HepG2 (cell line): ENCODE measurements around the gene LOXL3. TPM values are rescaled to one million over a fixed set of nuclear protein-coding genes. Genes with fewer than 3 reads are reported as not detected.

Experiments used
- ASH2L ChIP-seq: fragments of 300-600, 200-600 bp; sonication (generic); IDR thresholded peaks from 2 replicates; pipeline ENCODE4 v1.7.0; 2017; ENCODE audit warnings: low read depth, mild to moderate bottlenecking, moderate library complexity, mixed read lengths, low read length; ENCODE audit not compliant: insufficient read length
- ATRX ChIP-seq: sonication (generic); formaldehyde crosslinking; IDR thresholded peaks from 2 replicates; pipeline ENCODE4 v1.4.0; 2020; ENCODE audit warnings: missing genetic modification reagents, borderline replicate concordance
- EZH2 ChIP-seq: conservative IDR thresholded peaks from 2 replicates; pipeline ENCODE4 v1.6.1; 2012; ENCODE audit warnings: mild to moderate bottlenecking, low read depth, low read length, moderate library complexity
- FOXK1 ChIP-seq: sonication (generic); formaldehyde crosslinking; IDR thresholded peaks from 2 replicates; pipeline ENCODE4 v1.4.0; 2020; ENCODE audit warnings: low read depth, missing genetic modification reagents, borderline replicate concordance
- GLI4 ChIP-seq: sonication (generic); formaldehyde crosslinking; IDR thresholded peaks from 2 replicates; pipeline ENCODE4 v1.5.1; 2020; ENCODE audit warnings: missing genetic modification reagents, mild to moderate bottlenecking, moderate library complexity, borderline replicate concordance
- GTF3A ChIP-seq: sonication (generic); formaldehyde crosslinking; conservative IDR thresholded peaks from 2 replicates; pipeline ENCODE4 v1.4.0; 2020; ENCODE audit warnings: mild to moderate bottlenecking, missing genetic modification reagents
- HHEX ChIP-seq: IDR thresholded peaks from 2 replicates; pipeline ENCODE4 v1.6.1; 2016; ENCODE audit warnings: control low read depth
- HNRNPL ChIP-seq: fragments of 200-400 bp; formaldehyde crosslinking; IDR thresholded peaks from 2 replicates; pipeline ENCODE4 v1.6.1; 2017; ENCODE audit warnings: mild to moderate bottlenecking, low read depth, low read length
- IKZF4 ChIP-seq: sonication (generic); formaldehyde crosslinking; IDR thresholded peaks from 2 replicates; pipeline ENCODE4 v1.5.1; 2020; ENCODE audit warnings: borderline replicate concordance, mild to moderate bottlenecking, low read depth, missing genetic modification reagents; ENCODE audit errors: not compliant biosample characterization
- KDM6A ChIP-seq: IDR thresholded peaks from 2 replicates; pipeline ENCODE4 v1.6.1; 2016; ENCODE audit warnings: low read depth
- NFYB ChIP-seq: sonication (generic); formaldehyde crosslinking; IDR thresholded peaks from 2 replicates; pipeline ENCODE4 v1.4.0; 2020; ENCODE audit warnings: missing genetic modification reagents
- PHF5A ChIP-seq: IDR thresholded peaks from one replicate; pipeline ENCODE4 v1.6.1; 2018; ENCODE audit warnings: low read depth, missing genetic modification reagents; ENCODE audit not compliant: unreplicated experiment
- RXRA ChIP-seq: sonication (generic); formaldehyde crosslinking; IDR thresholded peaks from 2 replicates; pipeline ENCODE4 v1.5.1; 2020; ENCODE audit warnings: missing genetic modification reagents
- SIX4 ChIP-seq: sonication (generic); formaldehyde crosslinking; IDR thresholded peaks from 2 replicates; pipeline ENCODE4 v1.4.0; 2020; ENCODE audit warnings: missing genetic modification reagents
- SNAPC2 ChIP-seq: sonication (generic); formaldehyde crosslinking; IDR thresholded peaks from 2 replicates; pipeline ENCODE4 v1.8.1; 2022; ENCODE audit warnings: mild to moderate bottlenecking, missing genetic modification reagents
- TBP ChIP-seq: sonication (generic); formaldehyde crosslinking; IDR thresholded peaks from 2 replicates; pipeline ENCODE4 v1.5.0; 2020; ENCODE audit warnings: missing genetic modification reagents
- ZFP82 ChIP-seq: sonication (generic); formaldehyde crosslinking; IDR thresholded peaks from 2 replicates; pipeline ENCODE4 v1.5.1; 2020; ENCODE audit warnings: mild to moderate bottlenecking, missing genetic modification reagents, borderline replicate concordance
- ZNF101 ChIP-seq: sonication (generic); formaldehyde crosslinking; IDR thresholded peaks from 2 replicates; pipeline ENCODE4 v1.4.0; 2020; ENCODE audit warnings: mild to moderate bottlenecking, low read depth, missing genetic modification reagents, borderline replicate concordance
- ZNF263 ChIP-seq: sonication (generic); formaldehyde crosslinking; IDR thresholded peaks from 2 replicates; pipeline ENCODE4 v1.4.0; 2020; ENCODE audit warnings: missing genetic modification reagents
- ZNF496 ChIP-seq: sonication (generic); formaldehyde crosslinking; IDR thresholded peaks from 2 replicates; pipeline ENCODE4 v1.8.1; 2023; ENCODE audit warnings: mild to moderate bottlenecking, moderate library complexity, missing genetic modification reagents; ENCODE audit not compliant: insufficient replicate concordance
- ZNF782 ChIP-seq: sonication (generic); formaldehyde crosslinking; IDR thresholded peaks from 2 replicates; pipeline ENCODE4 v1.4.0; 2020; ENCODE audit warnings: missing genetic modification reagents, mild to moderate bottlenecking, borderline replicate concordance
- polyA plus RNA-seq, 8 experiments: library from polyadenylated mRNA; depleted of rRNA in 3 of 8; stranded (reverse) in 7 of 8; unstranded in 1 of 8; fragments of >200 nt; fragmentation: Illumina TruSeq in 4 of 8; extraction: Trizol in 4 of 8; gene quantifications; 2 replicates each; pipeline versions ENCODE4 v1.2.1 to v1.2.3, GENCODE V29; 2011 to 2016; ENCODE audit warnings: low read depth in 4 of 8, missing spikeins in 1 of 8, mixed read lengths in 1 of 8; ENCODE audit not compliant: insufficient read depth in 1 of 8
- total RNA-seq, 5 experiments: library from RNA; depleted of rRNA; stranded (reverse); fragments of >200 nt; fragmentation: Illumina TruSeq; extraction: Trizol; gene quantifications; 2 replicates each; pipeline ENCODE4 v1.2.3, GENCODE V29; 2016; ENCODE audit warnings: low read depth in 1 of 5
- TF ChIP-seq, protein P1 (sequence below): sonication (generic); formaldehyde crosslinking; IDR thresholded peaks from 2 replicates; pipeline ENCODE4 v1.5.0; 2020; ENCODE audit warnings: mild to moderate bottlenecking, missing genetic modification reagents
- TF ChIP-seq, protein P2 (sequence below): sonication (generic); formaldehyde crosslinking; IDR thresholded peaks from 2 replicates; pipeline ENCODE4 v1.8.0; 2022; ENCODE audit warnings: missing genetic modification reagents, low read depth, mild to moderate bottlenecking, borderline replicate concordance
- TF ChIP-seq, protein P3 (sequence below): IDR thresholded peaks from 2 replicates; pipeline ENCODE4 v1.6.1; 2016; ENCODE audit warnings: missing compliant biosample characterization, missing genetic modification reagents, borderline replicate concordance

LOXL3 gene
- total and polyA plus RNA-seq, 2 of the 13 experiments (the other 11 are each of a cell fraction or from before 2014, with no cell fraction given) = 0.55 to 6.5 TPM

DNA sequence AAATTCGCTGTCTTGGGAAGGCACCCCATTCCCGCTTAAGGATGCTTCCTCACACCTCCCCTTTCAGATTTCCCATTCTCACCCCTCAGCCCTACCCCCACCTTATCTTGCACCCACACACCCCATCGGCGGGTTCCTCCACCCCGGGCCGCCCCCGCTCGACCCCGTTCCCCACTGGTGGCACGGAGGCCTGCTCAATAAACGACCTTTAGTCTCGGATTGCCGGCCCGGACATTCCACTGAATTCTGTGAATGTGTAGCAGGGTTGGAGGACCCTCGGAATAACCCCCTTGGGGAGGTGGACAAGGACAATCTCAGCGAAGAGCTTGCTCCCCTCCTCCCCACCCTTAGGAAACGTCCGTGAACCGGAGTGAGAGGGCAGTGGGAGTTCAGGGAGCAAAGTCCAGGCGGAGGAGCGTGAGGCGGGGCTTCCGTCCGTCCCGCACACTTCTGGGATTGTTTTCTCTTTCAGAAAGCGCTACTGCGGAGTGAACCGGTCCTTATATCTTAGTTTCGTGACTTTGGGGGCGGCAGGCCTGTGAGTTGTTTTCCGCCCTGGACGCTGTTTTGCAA is 51.5 kb downstream of the LOXL3 start (continued):
- TF ChIP-seq KDM6A (CRISPR knock-in tag) = peak; percentile 89; the same call in 1 of the 2 replicates
- TF ChIP-seq ZNF496 (CRISPR knock-in tag) = no peak
- no peak for TF ChIP-seq TBP
- no peak for TF ChIP-seq HHEX
- TF ChIP-seq, protein P1, sequence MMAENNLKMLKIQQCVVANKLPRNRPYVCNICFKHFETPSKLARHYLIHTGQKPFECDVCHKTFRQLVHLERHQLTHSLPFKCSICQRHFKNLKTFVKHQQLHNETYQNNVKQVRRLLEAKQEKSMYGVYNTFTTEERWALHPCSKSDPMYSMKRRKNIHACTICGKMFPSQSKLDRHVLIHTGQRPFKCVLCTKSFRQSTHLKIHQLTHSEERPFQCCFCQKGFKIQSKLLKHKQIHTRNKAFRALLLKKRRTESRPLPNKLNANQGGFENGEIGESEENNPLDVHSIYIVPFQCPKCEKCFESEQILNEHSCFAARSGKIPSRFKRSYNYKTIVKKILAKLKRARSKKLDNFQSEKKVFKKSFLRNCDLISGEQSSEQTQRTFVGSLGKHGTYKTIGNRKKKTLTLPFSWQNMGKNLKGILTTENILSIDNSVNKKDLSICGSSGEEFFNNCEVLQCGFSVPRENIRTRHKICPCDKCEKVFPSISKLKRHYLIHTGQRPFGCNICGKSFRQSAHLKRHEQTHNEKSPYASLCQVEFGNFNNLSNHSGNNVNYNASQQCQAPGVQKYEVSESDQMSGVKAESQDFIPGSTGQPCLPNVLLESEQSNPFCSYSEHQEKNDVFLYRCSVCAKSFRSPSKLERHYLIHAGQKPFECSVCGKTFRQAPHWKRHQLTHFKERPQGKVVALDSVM (CRISPR knock-in tag) = no peak
- TF ChIP-seq GTF3A (CRISPR knock-in tag) = no peak
- TF ChIP-seq, protein P2, sequence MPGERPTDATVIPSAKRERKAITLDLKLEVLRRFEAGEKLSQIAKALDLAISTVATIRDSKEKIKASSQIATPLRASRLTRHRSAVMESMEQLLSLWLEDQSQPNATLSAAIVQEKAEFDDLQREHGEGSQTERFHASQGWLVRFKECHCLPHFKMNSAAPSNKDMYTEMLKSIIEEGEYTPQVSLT = no peak
- no peak; the same call in 1 of the 2 replicates for TF ChIP-seq FOXK1
- peak; percentile 100 for TF ChIP-seq RXRA (CRISPR knock-in tag)
- TF ChIP-seq IKZF4 (CRISPR knock-in tag) = peak; percentile 45
- TF ChIP-seq ZNF101 (CRISPR knock-in tag) = no peak
- no peak for TF ChIP-seq NFYB (CRISPR knock-in tag)
- TF ChIP-seq SIX4 = no peak; the same call in none of the 2 replicates
- no peak for TF ChIP-seq SNAPC2 (CRISPR knock-in tag)
- peak; percentile 94 for TF ChIP-seq ZNF263 (CRISPR knock-in tag)
- TF ChIP-seq ZFP82 (CRISPR knock-in tag) = no peak
- TF ChIP-seq EZH2 = no peak
- no peak for TF ChIP-seq HNRNPL
- peak; percentile 83 for TF ChIP-seq PHF5A (CRISPR knock-in tag)
- TF ChIP-seq ATRX (CRISPR knock-in tag) = no peak
- TF ChIP-seq ZNF782 (CRISPR knock-in tag) = no peak
- peak; percentile 77 for TF ChIP-seq ASH2L
- TF ChIP-seq, protein P3, sequence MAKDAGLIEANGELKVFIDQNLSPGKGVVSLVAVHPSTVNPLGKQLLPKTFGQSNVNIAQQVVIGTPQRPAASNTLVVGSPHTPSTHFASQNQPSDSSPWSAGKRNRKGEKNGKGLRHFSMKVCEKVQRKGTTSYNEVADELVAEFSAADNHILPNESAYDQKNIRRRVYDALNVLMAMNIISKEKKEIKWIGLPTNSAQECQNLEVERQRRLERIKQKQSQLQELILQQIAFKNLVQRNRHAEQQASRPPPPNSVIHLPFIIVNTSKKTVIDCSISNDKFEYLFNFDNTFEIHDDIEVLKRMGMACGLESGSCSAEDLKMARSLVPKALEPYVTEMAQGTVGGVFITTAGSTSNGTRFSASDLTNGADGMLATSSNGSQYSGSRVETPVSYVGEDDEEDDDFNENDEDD = peak; percentile 42; the same call in 1 of the 2 replicates
- no peak for TF ChIP-seq GLI4
